Measurements from ENCODE around the gene RRP8. TPM values are rescaled to one million over a fixed set of nuclear protein-coding genes. Genes with fewer than 3 reads are reported as not detected.
A peak's percentile ranks its signal among the peaks of the same experiment; 100 is the strongest.

The RRP8 gene
- total RNA-seq, 1 donor from 2014 or later, result 23.9 TPM

- H3K79me2 ChIP-seq (ENCODE audit: insufficient read depth, low read length), result no peaks in the 10 kb centered on the region
- TF ChIP-seq EZH2 (IDR thresholded peaks at IDR 0.05; ENCODE audit: insufficient read depth, low read length) (no peak), CTCF (IDR thresholded peaks at IDR 0.05; ENCODE audit: insufficient read depth, low read depth, low read length) (no peak)
- no peak overlapping the region for H3K27ac ChIP-seq (ENCODE audit: low read depth, low read length)
- no peak overlapping the region for H3K4me3 ChIP-seq (ENCODE audit: insufficient read depth, low read depth, low read length)
- Mint-ChIP-seq H3K4me1 (ENCODE audit: low read depth, unreplicated experiment) (no peaks in the 10 kb centered on the region), H3K27ac (ENCODE audit: unreplicated experiment) (peak overlapping the region; percentile 62), H3K9me3 (ENCODE audit: unreplicated experiment) (no peaks in the 10 kb centered on the region), H3K4me3 (ENCODE audit: unreplicated experiment) (no peak overlapping the region), H3K36me3 (ENCODE audit: low read depth, unreplicated experiment) (peaks cover 18% of the 10 kb centered on the region), H3K27me3 (ENCODE audit: low read depth, unreplicated experiment) (peaks cover 42% of the 10 kb centered on the region)
- no peaks in the 10 kb centered on the region for H3K27me3 ChIP-seq (ENCODE audit: insufficient read depth, low read length)
- peaks cover 8% of the 10 kb centered on the region for H3K4me1 ChIP-seq (ENCODE audit: insufficient read depth, low read length)
- DNase-seq (ENCODE audit: low read depth) (no peak), FAIRE-seq (no peak)
- no peak overlapping the region for H3K4me2 ChIP-seq (ENCODE audit: low read length)
- no peaks in the 10 kb centered on the region for H3K9me3 ChIP-seq (ENCODE audit: insufficient read depth, low read depth, low read length)
- no peaks in the 10 kb centered on the region for H3K36me3 ChIP-seq (ENCODE audit: insufficient read depth, low read length)
- H2AFZ ChIP-seq (ENCODE audit: low read depth, low read length), result no peak overlapping the region
- no peaks in the 10 kb centered on the region for H4K20me1 ChIP-seq (ENCODE audit: insufficient read depth, low read length)
- no peak overlapping the region for H3K9ac ChIP-seq (ENCODE audit: low read length)
Observed at GRCh38 chr11:6631361-6631890, 28.0 kb upstream of the RRP8 start.

- Histone ChIP-seq H3K27ac (ENCODE audit: low read depth, low read length) (no peak overlapping the region), H3K4me2 (ENCODE audit: low read length) (no peak overlapping the region), H3K36me3 (ENCODE audit: insufficient read depth, low read length) (no peaks in the 10 kb centered on the region), H3K27me3 (ENCODE audit: insufficient read depth, low read length) (no peaks in the 10 kb centered on the region), H3K9me3 (ENCODE audit: insufficient read depth, low read depth, low read length) (no peaks in the 10 kb centered on the region), H3K79me2 (ENCODE audit: insufficient read depth, low read length) (no peaks in the 10 kb centered on the region), H3K9ac (ENCODE audit: low read length) (no peak overlapping the region), H3K4me1 (ENCODE audit: insufficient read depth, low read length) (peaks cover 6% of the 10 kb centered on the region), H2AFZ (ENCODE audit: low read depth, low read length) (no peak overlapping the region), H3K4me3 (ENCODE audit: insufficient read depth, low read depth, low read length) (no peak overlapping the region), H4K20me1 (ENCODE audit: insufficient read depth, low read length) (no peaks in the 10 kb centered on the region)
- H3K27ac Mint-ChIP-seq (ENCODE audit: unreplicated experiment), result no peak overlapping the region
- H3K4me3 Mint-ChIP-seq (ENCODE audit: unreplicated experiment), result peak overlapping the region; percentile 64
- no peaks in the 10 kb centered on the region for H3K9me3 Mint-ChIP-seq (ENCODE audit: unreplicated experiment)
- no peak for DNase-seq (ENCODE audit: low read depth)
- FAIRE-seq, result no peak
- no peak for TF ChIP-seq CTCF (IDR thresholded peaks at IDR 0.05; ENCODE audit: insufficient read depth, low read depth, low read length)
- TF ChIP-seq EZH2 (IDR thresholded peaks at IDR 0.05; ENCODE audit: insufficient read depth, low read length), result no peak
- H3K27me3 Mint-ChIP-seq (ENCODE audit: low read depth, unreplicated experiment), result peaks cover 42% of the 10 kb centered on the region
- peaks cover 18% of the 10 kb centered on the region for H3K36me3 Mint-ChIP-seq (ENCODE audit: low read depth, unreplicated experiment)
- no peaks in the 10 kb centered on the region for H3K4me1 Mint-ChIP-seq (ENCODE audit: low read depth, unreplicated experiment)
Observed at GRCh38 chr11:6630632-6631291, 27.3 kb upstream of the RRP8 start.
